ENCODE results near the gene DLGAP1.

The DLGAP1 gene

GRCh38 chr18:3468066-3468705 is 986.9 kb downstream of the DLGAP1 start:
- Histone ChIP-seq H3K27ac (no peak overlapping the region), H3K4me3 (no peak overlapping the region)
- no peak for DNase-seq (ENCODE audit: low spot score)
- TF ChIP-seq CTCF (IDR thresholded peaks at IDR 0.05), result no peak

- Histone ChIP-seq H3K4me3 (no peak overlapping the region), H3K27ac (no peak overlapping the region)
- no peak for TF ChIP-seq CTCF (IDR thresholded peaks at IDR 0.05)
- no peak for DNase-seq (ENCODE audit: low spot score)
Measured at GRCh38 chr18:3466872-3467271, 988.2 kb downstream of the DLGAP1 start.

GRCh38 chr18:3466045-3466444 is 989.1 kb downstream of the DLGAP1 start:
- no peak for TF ChIP-seq CTCF (IDR thresholded peaks at IDR 0.05)
- no peak overlapping the region for H3K27ac ChIP-seq
- DNase-seq (ENCODE audit: low spot score), result no peak
- H3K4me3 ChIP-seq, result no peak overlapping the region

GRCh38 chr18:3463051-3463450 is 992.1 kb downstream of the DLGAP1 start:
- Histone ChIP-seq H3K4me3 (no peak overlapping the region), H3K27ac (no peak overlapping the region)
- DNase-seq (ENCODE audit: low spot score), result no peak
- TF ChIP-seq CTCF (IDR thresholded peaks at IDR 0.05), result no peak

GRCh38 chr18:3461704-3462103 is 993.4 kb downstream of the DLGAP1 start:
- Histone ChIP-seq H3K27ac (no peak overlapping the region), H3K4me3 (no peak overlapping the region)
- no peak for TF ChIP-seq CTCF (IDR thresholded peaks at IDR 0.05)
- DNase-seq (ENCODE audit: low spot score), result no peak

GRCh38 chr18:3460823-3461398 is 994.2 kb downstream of the DLGAP1 start:
- no peak for TF ChIP-seq CTCF (IDR thresholded peaks at IDR 0.05)
- Histone ChIP-seq H3K27ac (no peak overlapping the region), H3K4me3 (no peak overlapping the region)
- no peak for DNase-seq (ENCODE audit: low spot score)
